Endothelial cell (in vitro differentiated cells): ENCODE measurements around the gene TMEM135. TPM values are rescaled to one million over a fixed set of nuclear protein-coding genes. Genes with fewer than 3 reads are reported as not detected.
A peak's percentile ranks its signal among the peaks of the same experiment; 100 is the strongest.

Experiments used
- DNase-seq: peaks from one replicate; pipeline ENCODE4 v3.0.0; 2021; ENCODE audit warnings: low spot score
- H3K27ac Mint-ChIP-seq: one replicate; pipeline ENCODE4 v1.8.0; 2021; ENCODE audit warnings: mixed read lengths, inconsistent platforms; ENCODE audit not compliant: unreplicated experiment
- H3K27me3 Mint-ChIP-seq: one replicate; pipeline ENCODE4 v1.8.0; 2021; ENCODE audit warnings: mild to moderate bottlenecking, moderate library complexity, mixed read lengths, inconsistent platforms; ENCODE audit not compliant: unreplicated experiment
- H3K36me3 Mint-ChIP-seq: one replicate; pipeline ENCODE4 v1.8.0; 2021; ENCODE audit warnings: mild to moderate bottlenecking, low read depth, mixed read lengths, inconsistent platforms; ENCODE audit not compliant: unreplicated experiment
- H3K4me1 Mint-ChIP-seq: one replicate; pipeline ENCODE4 v1.8.0; 2021; ENCODE audit warnings: mild to moderate bottlenecking, mixed read lengths, inconsistent platforms; ENCODE audit not compliant: unreplicated experiment
- H3K4me3 Mint-ChIP-seq: one replicate; pipeline ENCODE4 v1.8.0; 2021; ENCODE audit warnings: mild to moderate bottlenecking, mixed read lengths, inconsistent platforms; ENCODE audit not compliant: unreplicated experiment
- H3K9me3 Mint-ChIP-seq: one replicate; pipeline ENCODE4 v1.8.0; 2021; ENCODE audit warnings: mixed read lengths, inconsistent platforms; ENCODE audit not compliant: unreplicated experiment
- total RNA-seq: library from RNA; stranded (reverse); fragmentation: NEBNext Ultra II Directional; extraction: Animal tissue kit (Norgen Biotek cat#: 25700); gene quantifications from one replicate; pipeline ENCODE4 v1.2.1, GENCODE V29; 2021; ENCODE audit not compliant: unreplicated experiment
- TF ChIP-seq, protein P1 (sequence below): fragments of 200-600 bp; sonication (generic); IDR thresholded peaks from one replicate; pipeline ENCODE4 v1.5.0; 2021; ENCODE audit warnings: antibody characterized with exemption; ENCODE audit not compliant: unreplicated experiment

TMEM135 gene
- total RNA-seq, 1 donor from 2014 or later, result 49.7 TPM

DNA sequence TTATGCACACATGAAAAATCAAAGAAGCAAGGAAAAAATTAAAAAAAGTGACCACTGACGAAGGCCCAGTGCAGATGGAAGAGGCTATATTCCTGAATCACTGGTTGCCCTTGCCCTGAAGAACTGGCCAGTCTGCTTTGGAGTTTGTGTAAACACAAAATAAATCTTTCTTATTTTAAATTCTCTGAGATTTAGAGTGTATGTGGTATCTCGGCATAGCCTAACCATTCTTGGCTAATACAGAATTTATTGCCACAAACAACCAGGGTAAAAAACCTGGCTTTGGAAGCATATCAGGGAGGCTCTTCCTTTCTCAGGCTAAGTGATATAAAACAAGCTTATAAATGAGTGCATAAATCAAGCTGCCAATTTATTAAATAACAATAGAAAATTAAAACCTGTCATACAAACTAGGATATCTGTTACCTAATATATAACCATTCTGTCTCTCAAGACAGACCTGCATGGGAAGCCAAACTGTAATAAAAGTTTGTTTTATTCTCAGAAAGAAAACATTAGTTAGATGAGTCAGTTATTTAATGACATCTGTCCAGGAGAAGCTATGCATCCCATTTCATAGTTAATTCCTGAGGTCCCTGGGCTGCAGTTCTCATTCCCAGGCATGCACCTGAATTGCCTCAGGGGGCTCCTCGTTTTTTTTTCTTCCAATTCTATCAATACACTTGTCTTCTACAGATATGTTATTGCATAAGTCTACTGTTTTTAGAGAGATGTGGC, 6.1 kb upstream of the TMEM135 start:
- TF ChIP-seq, protein P1, sequence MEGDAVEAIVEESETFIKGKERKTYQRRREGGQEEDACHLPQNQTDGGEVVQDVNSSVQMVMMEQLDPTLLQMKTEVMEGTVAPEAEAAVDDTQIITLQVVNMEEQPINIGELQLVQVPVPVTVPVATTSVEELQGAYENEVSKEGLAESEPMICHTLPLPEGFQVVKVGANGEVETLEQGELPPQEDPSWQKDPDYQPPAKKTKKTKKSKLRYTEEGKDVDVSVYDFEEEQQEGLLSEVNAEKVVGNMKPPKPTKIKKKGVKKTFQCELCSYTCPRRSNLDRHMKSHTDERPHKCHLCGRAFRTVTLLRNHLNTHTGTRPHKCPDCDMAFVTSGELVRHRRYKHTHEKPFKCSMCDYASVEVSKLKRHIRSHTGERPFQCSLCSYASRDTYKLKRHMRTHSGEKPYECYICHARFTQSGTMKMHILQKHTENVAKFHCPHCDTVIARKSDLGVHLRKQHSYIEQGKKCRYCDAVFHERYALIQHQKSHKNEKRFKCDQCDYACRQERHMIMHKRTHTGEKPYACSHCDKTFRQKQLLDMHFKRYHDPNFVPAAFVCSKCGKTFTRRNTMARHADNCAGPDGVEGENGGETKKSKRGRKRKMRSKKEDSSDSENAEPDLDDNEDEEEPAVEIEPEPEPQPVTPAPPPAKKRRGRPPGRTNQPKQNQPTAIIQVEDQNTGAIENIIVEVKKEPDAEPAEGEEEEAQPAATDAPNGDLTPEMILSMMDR, result no peak
- no peaks in the 10 kb centered on the region for H3K36me3 Mint-ChIP-seq
- no peaks in the 10 kb centered on the region for H3K9me3 Mint-ChIP-seq
- no peak overlapping the region for H3K4me3 Mint-ChIP-seq
- H3K27ac Mint-ChIP-seq, result no peak overlapping the region
- no peak for DNase-seq
- H3K4me1 Mint-ChIP-seq, result peaks cover 13% of the 10 kb centered on the region
- H3K27me3 Mint-ChIP-seq, result peaks cover 1% of the 10 kb centered on the region

DNA sequence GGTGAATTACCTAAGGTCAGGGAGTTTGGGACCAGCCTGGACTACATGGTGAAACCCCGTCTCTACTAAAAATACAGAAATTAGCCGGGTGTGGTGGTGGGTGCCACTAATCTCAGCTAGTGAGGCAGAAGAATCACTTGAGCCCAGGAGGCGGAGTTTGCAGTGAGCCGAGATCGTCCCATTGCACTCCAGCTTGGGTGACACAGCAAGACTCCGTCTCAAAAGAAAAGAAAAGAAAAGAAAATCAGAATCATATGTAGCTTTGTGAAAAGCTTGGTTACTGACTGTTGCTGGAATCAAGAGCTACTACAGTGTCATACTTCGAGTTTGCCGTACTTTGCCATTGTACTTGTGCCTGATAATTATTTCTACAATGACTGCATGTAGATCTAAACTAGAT, 4.2 kb upstream of the TMEM135 start:
- H3K27ac Mint-ChIP-seq, result no peak overlapping the region
- TF ChIP-seq, protein P1, result no peak
- H3K4me1 Mint-ChIP-seq, result peaks cover 25% of the 10 kb centered on the region
- no peak overlapping the region for H3K4me3 Mint-ChIP-seq
- H3K36me3 Mint-ChIP-seq, result no peaks in the 10 kb centered on the region
- DNase-seq, result no peak
- H3K27me3 Mint-ChIP-seq, result peaks cover 6% of the 10 kb centered on the region
- H3K9me3 Mint-ChIP-seq, result no peaks in the 10 kb centered on the region

DNA sequence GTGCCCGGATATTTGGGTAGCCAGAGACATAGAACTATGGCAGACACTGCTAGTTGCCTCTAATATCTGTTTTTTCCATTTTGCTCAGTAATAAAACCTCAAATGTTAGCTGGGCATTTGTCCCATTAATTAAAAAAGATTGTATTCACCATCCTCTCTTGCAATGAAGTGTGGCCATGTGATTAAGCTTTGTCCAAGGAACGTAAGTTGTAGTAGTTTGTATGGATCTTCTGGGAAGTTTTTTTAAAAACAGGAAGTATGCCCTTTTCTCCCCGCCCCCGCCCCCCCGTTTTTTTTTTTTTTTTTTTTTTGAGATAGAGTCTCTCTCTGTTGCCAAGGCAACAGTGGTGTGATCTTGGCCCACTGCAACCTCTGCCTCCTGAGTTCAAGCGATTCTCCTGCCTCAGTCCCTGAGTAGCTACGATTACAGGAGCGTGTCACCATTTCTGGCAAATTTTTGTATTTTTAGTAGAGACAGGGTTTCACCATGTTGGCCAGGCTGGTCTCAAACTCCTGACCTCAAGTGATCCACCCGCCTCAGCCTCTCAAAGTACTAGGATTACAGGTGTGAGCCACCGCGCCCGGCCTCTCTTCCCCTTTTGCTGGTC, 1.7 kb upstream of the TMEM135 start:
- H3K4me1 Mint-ChIP-seq, result peaks cover 46% of the 10 kb centered on the region
- H3K27ac Mint-ChIP-seq, result peak overlapping the region; percentile 90
- peak overlapping the region; percentile 82 for H3K4me3 Mint-ChIP-seq
- TF ChIP-seq, protein P1, result no peak
- H3K9me3 Mint-ChIP-seq, result no peaks in the 10 kb centered on the region
- peaks cover 13% of the 10 kb centered on the region for H3K27me3 Mint-ChIP-seq
- H3K36me3 Mint-ChIP-seq, result no peaks in the 10 kb centered on the region
- DNase-seq, result no peak

DNA sequence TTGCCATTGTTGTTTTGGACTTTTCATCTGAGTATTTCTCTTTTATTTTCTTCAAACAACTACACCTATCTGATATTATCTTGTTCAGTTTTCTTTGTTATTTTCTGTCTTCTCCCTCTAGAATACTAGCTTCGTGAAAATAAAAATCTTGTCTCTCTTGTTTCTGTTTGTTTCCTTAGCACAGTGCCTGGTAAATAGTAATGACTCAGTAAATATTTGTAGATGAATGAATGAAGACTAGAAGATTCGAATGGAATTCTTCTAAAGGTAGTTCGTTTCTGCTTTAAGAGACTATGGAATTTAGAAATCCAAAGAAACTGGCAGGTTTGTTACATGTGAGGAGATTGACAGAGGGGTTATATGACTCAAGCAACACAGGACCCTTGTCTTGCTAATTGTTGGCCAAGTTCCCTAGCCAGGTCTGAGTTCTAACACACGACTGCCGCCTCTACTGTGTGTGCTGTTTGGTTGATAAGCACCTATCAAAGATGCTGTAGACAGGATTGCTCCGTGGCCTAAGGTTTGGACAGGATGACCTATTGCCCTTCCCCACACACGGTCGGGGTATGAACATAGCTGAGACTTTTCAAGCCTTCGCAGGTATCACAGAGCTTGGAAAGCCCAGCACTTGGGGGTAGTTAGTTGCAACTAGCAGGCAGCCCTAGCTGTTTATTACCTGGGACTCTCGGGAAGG, 831 bp upstream of the TMEM135 start:
- H3K27ac Mint-ChIP-seq, result peak overlapping the region; percentile 90
- H3K9me3 Mint-ChIP-seq, result no peaks in the 10 kb centered on the region
- peaks cover 50% of the 10 kb centered on the region for H3K4me1 Mint-ChIP-seq
- TF ChIP-seq, protein P1, result no peak
- peaks cover 13% of the 10 kb centered on the region for H3K27me3 Mint-ChIP-seq
- no peaks in the 10 kb centered on the region for H3K36me3 Mint-ChIP-seq
- H3K4me3 Mint-ChIP-seq, result peak overlapping the region; percentile 82
- DNase-seq, result no peak
